HepG2 (cell line): ENCODE measurements around the gene NUP155. TPM values are rescaled to one million over a fixed set of nuclear protein-coding genes. Genes with fewer than 3 reads are reported as not detected.

Source experiments
- AKAP8 ChIP-seq: sonication (generic); formaldehyde crosslinking; IDR thresholded peaks from 2 replicates; pipeline ENCODE4 v1.5.1; 2020; ENCODE audit warnings: mild to moderate bottlenecking, missing genetic modification reagents
- ARID4A ChIP-seq: sonication (generic); formaldehyde crosslinking; IDR thresholded peaks from 2 replicates; pipeline ENCODE4 v1.5.0; 2020; ENCODE audit warnings: mild to moderate bottlenecking, missing genetic modification reagents, borderline replicate concordance
- CAMTA2 ChIP-seq: sonication (generic); formaldehyde crosslinking; IDR thresholded peaks from 2 replicates; pipeline ENCODE4 v1.4.0; 2020; ENCODE audit warnings: mild to moderate bottlenecking, missing genetic modification reagents, borderline replicate concordance
- ELF1 ChIP-seq: sonication (generic); formaldehyde crosslinking; IDR thresholded peaks from 2 replicates; pipeline ENCODE4 v1.4.0; 2020; ENCODE audit warnings: missing genetic modification reagents
- ELF3 ChIP-seq: IDR thresholded peaks from 2 replicates; pipeline ENCODE4 v1.6.1; 2016; ENCODE audit warnings: missing genetic modification reagents, missing compliant biosample characterization
- FOXJ3 ChIP-seq: sonication (generic); formaldehyde crosslinking; IDR thresholded peaks from 2 replicates; pipeline ENCODE4 v1.4.0; 2020; ENCODE audit warnings: missing genetic modification reagents, mild to moderate bottlenecking, borderline replicate concordance
- FOXO4 ChIP-seq: sonication (generic); formaldehyde crosslinking; conservative IDR thresholded peaks from 2 replicates; pipeline ENCODE4 v1.8.1; 2023; ENCODE audit warnings: missing genetic modification reagents
- HOXA5 ChIP-seq: sonication (generic); formaldehyde crosslinking; IDR thresholded peaks from 2 replicates; pipeline ENCODE4 v1.4.0; 2020; ENCODE audit warnings: missing genetic modification reagents
- IKZF5 ChIP-seq: IDR thresholded peaks from 2 replicates; pipeline ENCODE4 v1.6.1; 2018; ENCODE audit warnings: missing genetic modification reagents, mild to moderate bottlenecking, missing compliant biosample characterization
- KLF16 ChIP-seq, 2 experiments: sonication (generic) in 1 of 2; formaldehyde crosslinking in 1 of 2; IDR thresholded peaks; 2 replicates each; pipeline versions ENCODE4 v1.6.1 to v1.8.0; 2016 to 2023; ENCODE audit warnings: missing genetic modification reagents in 2 of 2, missing compliant biosample characterization in 1 of 2
- NR0B2 ChIP-seq: sonication (generic); formaldehyde crosslinking; IDR thresholded peaks from 2 replicates; pipeline ENCODE4 v1.4.0; 2020; ENCODE audit warnings: mild to moderate bottlenecking, missing genetic modification reagents
- POLR2G ChIP-seq: fragments of 200-400 bp; formaldehyde crosslinking; IDR thresholded peaks from 2 replicates; pipeline ENCODE4 v1.6.1; 2018; ENCODE audit warnings: mild to moderate bottlenecking, low read depth, low read length, moderate library complexity
- PPARG ChIP-seq: conservative IDR thresholded peaks from 2 replicates; pipeline ENCODE4 v1.6.1; 2016; ENCODE audit warnings: missing biosample characterization, missing genetic modification reagents
- RBFOX2 ChIP-seq: fragments of 200-400 bp; formaldehyde crosslinking; IDR thresholded peaks from 2 replicates; pipeline ENCODE4 v1.6.1; 2017; ENCODE audit warnings: low read depth, mild to moderate bottlenecking, low read length
- TARDBP ChIP-seq: sonication (generic); formaldehyde crosslinking; IDR thresholded peaks from 2 replicates; pipeline ENCODE4 v1.8.0; 2022; ENCODE audit warnings: mild to moderate bottlenecking, missing genetic modification reagents
- TGIF2 ChIP-seq: IDR thresholded peaks from 2 replicates; pipeline ENCODE4 v1.6.1; 2016; ENCODE audit warnings: control low read depth, missing compliant biosample characterization
- ZNF136 ChIP-seq: sonication (generic); formaldehyde crosslinking; IDR thresholded peaks from 2 replicates; pipeline ENCODE4 v1.8.1; 2022; ENCODE audit warnings: low read depth, mild to moderate bottlenecking, moderate library complexity, missing genetic modification reagents
- ZNF598 ChIP-seq: sonication (generic); formaldehyde crosslinking; IDR thresholded peaks from 2 replicates; pipeline ENCODE4 v1.5.1; 2020; ENCODE audit warnings: mild to moderate bottlenecking, missing genetic modification reagents, borderline replicate concordance
- ZNF629 ChIP-seq: sonication (generic); formaldehyde crosslinking; conservative IDR thresholded peaks from 2 replicates; pipeline ENCODE4 v1.5.0; 2020; ENCODE audit warnings: missing genetic modification reagents
- ZSCAN31 ChIP-seq: sonication (generic); formaldehyde crosslinking; IDR thresholded peaks from 2 replicates; pipeline ENCODE4 v1.5.0; 2020; ENCODE audit warnings: low read depth, mild to moderate bottlenecking, missing genetic modification reagents
- polyA plus RNA-seq, 8 experiments: library from polyadenylated mRNA; depleted of rRNA in 3 of 8; stranded (reverse) in 7 of 8; unstranded in 1 of 8; fragments of >200 nt; fragmentation: Illumina TruSeq in 4 of 8; extraction: Trizol in 4 of 8; gene quantifications; 2 replicates each; pipeline versions ENCODE4 v1.2.1 to v1.2.3, GENCODE V29; 2011 to 2016; ENCODE audit warnings: low read depth in 4 of 8, missing spikeins in 1 of 8, mixed read lengths in 1 of 8; ENCODE audit not compliant: insufficient read depth in 1 of 8
- total RNA-seq, 5 experiments: library from RNA; depleted of rRNA; stranded (reverse); fragments of >200 nt; fragmentation: Illumina TruSeq; extraction: Trizol; gene quantifications; 2 replicates each; pipeline ENCODE4 v1.2.3, GENCODE V29; 2016; ENCODE audit warnings: low read depth in 1 of 5

The NUP155 gene
- total and polyA plus RNA-seq, 2 of the 13 experiments (the other 11 are each of a cell fraction or from before 2014, with no cell fraction given), result 13.0 to 57.4 TPM

GRCh38 chr5:37379100-37379628 is 8.3 kb upstream of the NUP155 start, which contains the start of gene WDR70 (continued):
- TF ChIP-seq ARID4A, result peak; percentile 90
- 0 out of 2 replicates have a peak, but pooled peaks have one; percentile 44 for TF ChIP-seq ZSCAN31 (CRISPR knock-in tag)
- TF ChIP-seq CAMTA2 (CRISPR knock-in tag), result peak; percentile 77; the same call in 1 of the 2 replicates
- TF ChIP-seq ZNF629 (CRISPR knock-in tag), result 0 out of 2 replicates have a peak, but pooled peaks have one; percentile 20
- TF ChIP-seq NR0B2 (CRISPR knock-in tag), result peak; percentile 85; the same call in 1 of the 2 replicates
- TF ChIP-seq PPARG, result 0 out of 2 replicates have a peak, but pooled peaks have one; percentile 30
- peak; percentile 80 for TF ChIP-seq RBFOX2
- TF ChIP-seq HOXA5 (CRISPR knock-in tag), result peak; percentile 72; the same call in 1 of the 2 replicates
- 0 out of 2 replicates have a peak, but pooled peaks have one; percentile 31 for TF ChIP-seq FOXO4 (CRISPR knock-in tag)
- 0 out of 2 replicates have a peak, but pooled peaks have one; percentile 25 for TF ChIP-seq AKAP8 (CRISPR knock-in tag)
- TF ChIP-seq ELF1, result peak; percentile 81
- peak in 1 of 2 experiments; percentile 93; a peak in 2 of 4 replicates for TF ChIP-seq KLF16 (CRISPR knock-in tag; IDR thresholded peaks at IDR 0.05)
- TF ChIP-seq FOXJ3 (CRISPR knock-in tag), result peak; percentile 35; the same call in 1 of the 2 replicates
- peak; percentile 89 for TF ChIP-seq POLR2G
- TF ChIP-seq TARDBP (CRISPR knock-in tag), result peak; percentile 56; the same call in 1 of the 2 replicates
- peak; percentile 85 for TF ChIP-seq ELF3 (CRISPR knock-in tag)
- TF ChIP-seq TGIF2 (CRISPR knock-in tag), result peak; percentile 74; the same call in 1 of the 2 replicates
- TF ChIP-seq ZNF598, result peak; percentile 68; the same call in 1 of the 2 replicates
- TF ChIP-seq IKZF5 (CRISPR knock-in tag), result peak; percentile 83; the same call in 1 of the 2 replicates
- 0 out of 2 replicates have a peak, but pooled peaks have one; percentile 77 for TF ChIP-seq ZNF136 (CRISPR knock-in tag)
